ENCODE results near the gene CDC37L1. TPM values are rescaled to one million over a fixed set of nuclear protein-coding genes. Genes with fewer than 3 reads are reported as not detected.

The CDC37L1 gene
- total and polyA plus RNA-seq, 2 experiments from 2014 or later: 26.2 to 26.4 TPM

- no peak for DNase-seq
- 96 to 100% methylated on average over 2 of the region's 2 CpGs for WGBS, 2 experiments (ENCODE audit: low coverage in 1 of 2, low lambda C conversion rate in 2 of 2, missing lambda C conversion rate in 2 of 2)
- Histone ChIP-seq H3K27me3 (replicated peaks; ENCODE audit: insufficient read depth) (no peaks in the 10 kb centered on the region), H3K4me2 (ENCODE audit: unreplicated experiment) (no peak overlapping the region), H3F3A (ENCODE audit: insufficient read depth) (no peaks in the 10 kb centered on the region), H3K9me3 (ENCODE audit: low read depth) (no peaks in the 10 kb centered on the region), H4K20me1 (ENCODE audit: insufficient read depth) (no peaks in the 10 kb centered on the region), H2AFZ (no peak overlapping the region), H3K9ac (no peak overlapping the region), H3K36me3 (ENCODE audit: low read depth) (no peaks in the 10 kb centered on the region), H3K79me2 (ENCODE audit: insufficient read depth) (peaks cover 93% of the 10 kb centered on the region), H3K4me3 (no peak overlapping the region), H3K27ac (no peak overlapping the region), H3K9me2 (ENCODE audit: insufficient read depth) (no peaks in the 10 kb centered on the region), H3K4me1 (ENCODE audit: insufficient read depth) (peaks cover 12% of the 10 kb centered on the region)
- in situ Hi-C loops (cut with MboI): no loop called here
- TF ChIP-seq EZH2 (IDR thresholded peaks at IDR 0.05; ENCODE audit: insufficient read depth, poor library complexity, severe bottlenecking) (no peak), EZH2phosphoT487 (IDR thresholded peaks at IDR 0.05; ENCODE audit: insufficient read depth, low read depth) (no peak)
These were observed 54.8 kb downstream of the CDC37L1 start for GRCh38 chr9:4734150-4734549.

- peaks cover 59% of the 10 kb centered on the region for H3K79me2 ChIP-seq (ENCODE audit: insufficient read depth)
These were observed 59.7 kb downstream of the CDC37L1 start for GRCh38 chr9:4738866-4739586.

GRCh38 chr9:4739587-4740387, 60.4 kb downstream of the CDC37L1 start:
- peak; percentile 33 for DNase-seq
- peak overlapping the region; percentile 85 for H3K9ac ChIP-seq
- H3K27me3 ChIP-seq (replicated peaks; ENCODE audit: insufficient read depth): no peaks in the 10 kb centered on the region
- no peaks in the 10 kb centered on the region for H3K9me2 ChIP-seq (ENCODE audit: insufficient read depth)
- in situ Hi-C loops (cut with MboI): no loop called here
- H4K20me1 ChIP-seq (ENCODE audit: insufficient read depth): no peaks in the 10 kb centered on the region
- H3F3A ChIP-seq (ENCODE audit: insufficient read depth): peaks cover 32% of the 10 kb centered on the region
- peak overlapping the region; percentile 94 for H2AFZ ChIP-seq
- TF ChIP-seq EZH2 (IDR thresholded peaks at IDR 0.05; ENCODE audit: insufficient read depth, poor library complexity, severe bottlenecking): no peak
- no peak for TF ChIP-seq EZH2phosphoT487 (IDR thresholded peaks at IDR 0.05; ENCODE audit: insufficient read depth, low read depth)
- 21 to 26% methylated on average over 26 of the region's 26 CpGs for WGBS, 2 experiments (ENCODE audit: low coverage in 1 of 2, low lambda C conversion rate in 2 of 2, missing lambda C conversion rate in 2 of 2)
- no peaks in the 10 kb centered on the region for H3K9me3 ChIP-seq (ENCODE audit: low read depth)
- H3K36me3 ChIP-seq (ENCODE audit: low read depth): no peaks in the 10 kb centered on the region
- peak overlapping the region; percentile 50 for H3K27ac ChIP-seq
- H3K79me2 ChIP-seq (ENCODE audit: insufficient read depth): peaks cover 52% of the 10 kb centered on the region
- H3K4me2 ChIP-seq (ENCODE audit: unreplicated experiment): peak overlapping the region; percentile 83
- H3K4me1 ChIP-seq (ENCODE audit: insufficient read depth): peaks cover 24% of the 10 kb centered on the region
- peak overlapping the region; percentile 84 for H3K4me3 ChIP-seq

More at GRCh38 chr9:4738866-4739586, 59.7 kb downstream of the CDC37L1 start:
- Histone ChIP-seq H3K36me3 (ENCODE audit: low read depth) (no peaks in the 10 kb centered on the region), H4K20me1 (ENCODE audit: insufficient read depth) (no peaks in the 10 kb centered on the region), H3K9me3 (ENCODE audit: low read depth) (no peaks in the 10 kb centered on the region), H3K9me2 (ENCODE audit: insufficient read depth) (no peaks in the 10 kb centered on the region), H3K9ac (peak overlapping the region; percentile 85), H3K27me3 (replicated peaks; ENCODE audit: insufficient read depth) (no peaks in the 10 kb centered on the region), H3K27ac (peak overlapping the region; percentile 50; the same call in 1 of the 2 replicates), H3F3A (ENCODE audit: insufficient read depth) (peaks cover 32% of the 10 kb centered on the region), H3K4me2 (ENCODE audit: unreplicated experiment) (peak overlapping the region; percentile 83), H3K4me1 (ENCODE audit: insufficient read depth) (peaks cover 24% of the 10 kb centered on the region), H2AFZ (peak overlapping the region; percentile 94), H3K4me3 (peak overlapping the region; percentile 84)
- DNase-seq: peak; percentile 14
- TF ChIP-seq EZH2 (IDR thresholded peaks at IDR 0.05; ENCODE audit: insufficient read depth, poor library complexity, severe bottlenecking) (no peak), EZH2phosphoT487 (IDR thresholded peaks at IDR 0.05; ENCODE audit: insufficient read depth, low read depth) (no peak)
- in situ Hi-C loops (cut with MboI): no loop called here
- 74 to 77% methylated on average over 19 of the region's 19 CpGs for WGBS, 2 experiments (ENCODE audit: low coverage in 1 of 2, low lambda C conversion rate in 2 of 2, missing lambda C conversion rate in 2 of 2)

GRCh38 chr9:4740388-4740637, 60.9 kb downstream of the CDC37L1 start:
- H3K4me1 ChIP-seq (ENCODE audit: insufficient read depth): peaks cover 24% of the 10 kb centered on the region
- peak overlapping the region; percentile 85 for H3K9ac ChIP-seq
- H4K20me1 ChIP-seq (ENCODE audit: insufficient read depth): no peaks in the 10 kb centered on the region
- H3K4me3 ChIP-seq: peak overlapping the region; percentile 84
- H3K4me2 ChIP-seq (ENCODE audit: unreplicated experiment): peak overlapping the region; percentile 83
- peaks cover 32% of the 10 kb centered on the region for H3F3A ChIP-seq (ENCODE audit: insufficient read depth)
- no peaks in the 10 kb centered on the region for H3K9me3 ChIP-seq (ENCODE audit: low read depth)
- H3K9me2 ChIP-seq (ENCODE audit: insufficient read depth): no peaks in the 10 kb centered on the region
- H2AFZ ChIP-seq: peak overlapping the region; percentile 94
- peaks cover 49% of the 10 kb centered on the region for H3K79me2 ChIP-seq (ENCODE audit: insufficient read depth)
- in situ Hi-C loops (cut with MboI): no loop called here
- no peak for TF ChIP-seq EZH2 (IDR thresholded peaks at IDR 0.05; ENCODE audit: insufficient read depth, poor library complexity, severe bottlenecking)
- TF ChIP-seq EZH2phosphoT487 (IDR thresholded peaks at IDR 0.05; ENCODE audit: insufficient read depth, low read depth): no peak
- peak overlapping the region; percentile 50 for H3K27ac ChIP-seq
- H3K27me3 ChIP-seq (replicated peaks; ENCODE audit: insufficient read depth): no peaks in the 10 kb centered on the region
- no peak for DNase-seq
- H3K36me3 ChIP-seq (ENCODE audit: low read depth): no peaks in the 10 kb centered on the region
- WGBS, 2 experiments (ENCODE audit: low coverage in 1 of 2, low lambda C conversion rate in 2 of 2, missing lambda C conversion rate in 2 of 2): 0% methylated on average over 3 to 4 of the region's 4 CpGs
